ENCODE results near the gene IGSF6. TPM values are rescaled to one million over a fixed set of nuclear protein-coding genes. Genes with fewer than 3 reads are reported as not detected.
A peak's percentile ranks its signal among the peaks of the same experiment; 100 is the strongest.
"Not testable (repeated sequence)": the region's sequence is repeated elsewhere in the genome, so short reads cannot be mapped to it uniquely, and the experiment has no call there.

Gene IGSF6
- total RNA-seq, 1 experiment from 2014 or later, result not detected

- no peak for DNase-seq (ENCODE audit: low read depth)
- in situ Hi-C loops (cut with HindIII; ENCODE audit: low pct_unique_long_range_greater_than_20kb, low sequenced_read_pairs), result no loop called here
These were observed 15.1 kb downstream of the IGSF6 start for GRCh38 chr16:21637032-21637968.

GRCh38 chr16:21635694-21636093 lies 16.7 kb downstream of the IGSF6 start:
- DNase-seq (ENCODE audit: low read depth); in situ Hi-C loops (cut with HindIII; ENCODE audit: low pct_unique_long_range_greater_than_20kb, low sequenced_read_pairs): not testable (repeated sequence)

GRCh38 chr16:21634216-21634615 lies 18.2 kb downstream of the IGSF6 start:
- in situ Hi-C loops (cut with HindIII; ENCODE audit: low pct_unique_long_range_greater_than_20kb, low sequenced_read_pairs), result no loop called here

GRCh38 chr16:21631951-21632575 lies 20.3 kb downstream of the IGSF6 start:
- DNase-seq (ENCODE audit: low read depth); in situ Hi-C loops (cut with HindIII; ENCODE audit: low pct_unique_long_range_greater_than_20kb, low sequenced_read_pairs): not testable (repeated sequence)

More at GRCh38 chr16:21634216-21634615, 18.2 kb downstream of the IGSF6 start:
- DNase-seq (ENCODE audit: low read depth), result peak; percentile 25

- in situ Hi-C loops (cut with HindIII; ENCODE audit: low pct_unique_long_range_greater_than_20kb, low sequenced_read_pairs); DNase-seq (ENCODE audit: low read depth): not testable (repeated sequence)
These were observed 21.0 kb downstream of the IGSF6 start for GRCh38 chr16:21631376-21631775.

DNA sequence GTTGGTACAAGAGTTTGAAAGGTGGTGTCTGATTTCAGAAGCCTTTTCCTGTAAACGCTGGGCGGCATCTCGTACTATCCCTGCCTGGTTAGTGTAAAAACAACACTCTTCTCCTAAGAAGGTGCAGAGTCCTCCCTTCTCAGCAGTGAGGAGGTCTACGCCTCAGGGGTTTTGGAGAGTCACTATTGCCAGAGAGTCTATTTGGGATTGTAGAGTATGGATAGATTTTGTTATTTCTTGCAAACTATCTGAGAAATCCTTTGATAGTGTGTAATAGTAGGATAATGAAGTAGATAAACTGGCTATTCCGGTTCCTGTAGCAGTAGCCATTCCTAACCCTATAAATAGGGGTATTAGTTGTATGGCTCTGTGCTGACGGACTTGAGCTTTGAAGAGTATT lies 21.5 kb downstream of the IGSF6 start:
- in situ Hi-C loops (cut with HindIII; ENCODE audit: low pct_unique_long_range_greater_than_20kb, low sequenced_read_pairs); DNase-seq (ENCODE audit: low read depth): not testable (repeated sequence)

GRCh38 chr16:21629616-21630539 lies 22.5 kb downstream of the IGSF6 start:
- in situ Hi-C loops (cut with HindIII; ENCODE audit: low pct_unique_long_range_greater_than_20kb, low sequenced_read_pairs); DNase-seq (ENCODE audit: low read depth): not testable (repeated sequence)

GRCh38 chr16:21628772-21629171 lies 23.6 kb downstream of the IGSF6 start:
- in situ Hi-C loops (cut with HindIII; ENCODE audit: low pct_unique_long_range_greater_than_20kb, low sequenced_read_pairs), result no loop called here
- no peak for DNase-seq (ENCODE audit: low read depth)

- DNase-seq (ENCODE audit: low read depth), result peak; percentile 76
- in situ Hi-C loops (cut with HindIII; ENCODE audit: low pct_unique_long_range_greater_than_20kb, low sequenced_read_pairs), result no loop called here
These were observed 24.2 kb downstream of the IGSF6 start for GRCh38 chr16:21628121-21628726.

GRCh38 chr16:21626659-21627277 lies 25.6 kb downstream of the IGSF6 start:
- DNase-seq (ENCODE audit: low read depth), result peak; percentile 83
- in situ Hi-C loops (cut with HindIII; ENCODE audit: low pct_unique_long_range_greater_than_20kb, low sequenced_read_pairs), result no loop called here

DNA sequence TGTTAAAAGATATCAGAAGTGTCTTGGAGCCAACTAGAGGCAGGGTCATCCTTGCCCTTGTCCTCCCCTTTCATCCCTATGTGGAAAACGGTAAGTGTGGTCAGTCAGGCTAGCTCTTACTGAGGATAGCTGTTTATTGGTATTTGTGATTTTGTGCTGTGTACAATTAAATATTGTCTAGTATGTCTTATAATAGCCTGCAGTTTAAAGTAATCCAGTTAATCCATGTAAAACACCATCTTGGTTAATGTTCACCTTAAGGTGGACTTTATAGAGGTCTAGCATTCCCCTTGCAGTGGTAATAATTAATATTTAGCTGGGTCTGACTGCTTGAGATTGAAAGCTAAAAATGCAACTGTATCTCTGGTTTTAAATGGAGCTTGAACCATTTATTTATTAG lies 27.4 kb downstream of the IGSF6 start:
- in situ Hi-C loops (cut with HindIII; ENCODE audit: low pct_unique_long_range_greater_than_20kb, low sequenced_read_pairs), result no loop called here
- DNase-seq (ENCODE audit: low read depth), result peak; percentile 60

DNA sequence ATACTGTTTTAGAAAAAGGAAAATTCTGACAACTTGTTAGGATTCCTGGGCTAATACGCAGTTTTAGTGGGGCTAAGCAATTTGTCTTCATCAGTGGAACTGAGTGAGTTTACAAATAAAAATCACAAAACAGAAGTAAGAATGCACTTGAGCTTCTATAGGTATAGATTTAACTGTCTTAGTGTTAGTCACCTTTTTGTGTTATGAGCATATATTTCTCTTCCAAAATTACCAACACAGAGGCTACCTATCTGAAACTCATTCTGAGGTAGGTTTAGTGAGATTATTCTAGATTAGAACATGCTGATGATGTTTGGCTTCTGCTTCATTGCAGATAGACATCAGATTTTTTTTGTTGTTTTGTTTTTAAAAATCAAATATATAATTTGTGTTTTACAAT lies 29.9 kb downstream of the IGSF6 start:
- in situ Hi-C loops (cut with HindIII; ENCODE audit: low pct_unique_long_range_greater_than_20kb, low sequenced_read_pairs), result no loop called here
- DNase-seq (ENCODE audit: low read depth), result no peak

DNA sequence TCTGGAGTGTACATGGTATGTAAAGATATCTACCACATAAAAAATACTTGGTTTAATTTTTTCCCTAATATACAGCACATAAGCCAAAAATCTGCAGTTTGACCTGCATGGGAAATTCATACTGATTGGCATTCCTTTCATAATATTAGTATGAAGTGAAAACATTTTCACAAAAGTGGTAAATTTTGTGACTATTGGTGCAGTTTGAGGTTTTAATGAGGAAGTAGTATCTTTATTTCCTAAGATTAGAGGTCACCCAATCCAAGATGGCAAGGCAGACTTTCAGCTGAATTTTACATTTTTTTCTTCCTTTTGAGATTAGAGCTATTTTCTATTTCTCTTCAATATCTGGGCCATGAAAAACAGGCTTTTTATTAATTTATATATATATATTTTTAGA lies 31.8 kb downstream of the IGSF6 start:
- no peak for DNase-seq (ENCODE audit: low read depth)
- in situ Hi-C loops (cut with HindIII; ENCODE audit: low pct_unique_long_range_greater_than_20kb, low sequenced_read_pairs), result no loop called here

DNA sequence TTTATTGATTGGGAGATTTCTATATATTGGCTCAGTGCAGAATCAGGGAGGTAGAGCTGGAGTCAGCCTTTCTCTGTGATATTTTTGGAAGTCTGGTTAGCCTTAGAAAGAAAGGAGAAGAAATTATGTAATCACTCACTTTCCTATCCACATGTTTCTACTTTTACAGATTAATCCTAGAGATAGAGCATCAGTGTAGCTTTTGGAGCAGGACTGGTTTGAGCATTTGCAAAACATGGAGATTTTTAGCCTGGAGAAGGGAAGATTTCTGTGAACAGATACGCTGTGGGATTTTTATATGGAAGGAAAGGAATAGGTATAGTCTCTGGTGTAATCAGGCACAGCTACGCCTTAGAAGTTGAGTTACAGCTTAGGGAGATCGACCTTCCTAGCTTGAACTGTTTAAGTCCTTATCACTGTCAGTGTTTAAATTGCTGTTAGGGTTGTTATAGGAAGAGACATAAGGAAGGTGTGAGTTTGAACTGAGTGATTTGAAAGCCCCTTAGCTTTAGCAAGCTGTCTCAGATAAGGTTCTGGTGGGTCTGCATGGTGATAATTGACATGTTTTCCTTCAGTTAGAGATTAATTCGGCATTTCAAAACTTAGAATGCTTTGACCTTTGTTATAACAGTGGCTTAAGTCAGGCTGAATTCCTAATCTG lies 32.5 kb downstream of the IGSF6 start:
- in situ Hi-C loops (cut with HindIII; ENCODE audit: low pct_unique_long_range_greater_than_20kb, low sequenced_read_pairs), result no loop called here
- DNase-seq (ENCODE audit: low read depth), result no peak

- no peak for DNase-seq (ENCODE audit: low read depth)
- in situ Hi-C loops (cut with HindIII; ENCODE audit: low pct_unique_long_range_greater_than_20kb, low sequenced_read_pairs), result no loop called here
These were observed 34.1 kb downstream of the IGSF6 start for GRCh38 chr16:21618281-21618680.

DNA sequence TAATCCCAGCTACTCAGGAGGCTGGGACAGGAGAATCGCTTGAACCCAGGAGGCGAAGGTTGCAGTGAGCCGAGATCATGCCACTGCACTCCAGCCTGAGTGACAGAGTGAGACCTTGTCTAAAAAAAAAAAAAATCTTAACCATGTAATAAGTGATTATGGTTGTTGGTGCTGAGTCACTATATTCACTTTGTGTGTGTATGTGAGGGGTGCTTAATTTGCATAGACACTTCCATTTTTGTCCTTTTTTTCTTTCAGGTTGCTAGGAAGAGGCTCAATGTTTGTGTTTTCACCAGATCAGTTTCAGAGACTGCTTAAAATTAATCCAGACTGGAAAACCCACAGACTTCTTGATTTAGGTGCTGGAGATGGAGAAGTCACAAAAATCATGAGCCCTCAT lies 34.8 kb downstream of the IGSF6 start:
- in situ Hi-C loops (cut with HindIII; ENCODE audit: low pct_unique_long_range_greater_than_20kb, low sequenced_read_pairs), result no loop called here
- DNase-seq (ENCODE audit: low read depth), result peak; percentile 47

DNA sequence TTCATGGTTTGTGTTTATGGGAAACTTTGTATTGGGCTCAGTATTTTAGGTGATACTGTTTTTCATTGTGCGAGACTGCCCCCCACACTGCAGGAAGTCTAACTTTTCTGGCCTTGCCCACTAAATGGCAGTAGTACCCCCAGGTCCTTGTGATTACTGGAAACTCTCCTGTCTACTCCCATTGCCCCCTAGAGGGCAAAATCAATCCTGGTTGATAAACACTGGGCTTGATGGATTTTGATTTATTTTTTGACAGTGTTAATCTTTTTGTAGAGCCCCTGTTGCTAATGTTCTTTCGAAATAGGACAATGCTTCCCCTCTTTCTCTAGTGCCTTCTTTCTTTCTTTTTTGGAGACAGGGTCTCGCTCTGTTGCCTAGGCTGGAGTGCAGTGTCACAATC lies 37.5 kb downstream of the IGSF6 start:
- in situ Hi-C loops (cut with HindIII; ENCODE audit: low pct_unique_long_range_greater_than_20kb, low sequenced_read_pairs), result no loop called here
- no peak for DNase-seq (ENCODE audit: low read depth)
